WTC11 (cell line): Measurements from ENCODE around the gene PSMC4. TPM values are rescaled to one million over a fixed set of nuclear protein-coding genes. Genes with fewer than 3 reads are reported as not detected.

ENCODE experiments used
- ATAC-seq: fragments of 200-7000 bp; cut with Tn5 transposase; 2 replicates; pipeline ENCODE4 v1.10.0; 2021; ENCODE audit warnings: mild to moderate bottlenecking, moderate library complexity
- CTCF ChIA-PET: fragments of 300-600 bp; sonication (Branson Sonifier 250); formaldehyde crosslinking; loops from one replicate; lab custom pipeline; 2021; ENCODE audit warnings: antibody characterized with exemption; lab: Charles Lee
- POLR2A ChIA-PET: fragments of 350-600 bp; sonication (Branson Sonifier 250); formaldehyde crosslinking; loops from one replicate; lab custom pipeline; 2021; ENCODE audit warnings: antibody characterized with exemption; lab: Charles Lee
- DNase-seq: peaks from one replicate; pipeline ENCODE4 v3.0.0; 2021; ENCODE audit warnings: low spot score
- H3K27ac Mint-ChIP-seq: 2 replicates; pipeline ENCODE4 v1.8.0; 2021; ENCODE audit warnings: mixed read lengths
- H3K27me3 Mint-ChIP-seq: 2 replicates; pipeline ENCODE4 v1.8.0; 2021; ENCODE audit warnings: low read depth, mild to moderate bottlenecking, moderate library complexity, mixed read lengths
- H3K36me3 Mint-ChIP-seq: 2 replicates; pipeline ENCODE4 v1.8.0; 2021; ENCODE audit warnings: mixed read lengths
- H3K4me1 Mint-ChIP-seq: 2 replicates; pipeline ENCODE4 v1.8.0; 2022; ENCODE audit warnings: mixed read lengths
- H3K4me3 Mint-ChIP-seq: 2 replicates; pipeline ENCODE4 v1.8.0; 2021; ENCODE audit warnings: mild to moderate bottlenecking, moderate library complexity, mixed read lengths
- H3K9me3 Mint-ChIP-seq: 2 replicates; pipeline ENCODE4 v1.8.0; 2021; ENCODE audit warnings: mixed read lengths
- CTCF ChIP-seq: fragments of 200-600 bp; IDR thresholded peaks from 2 replicates; pipeline ENCODE4 v1.8.0; 2022; ENCODE audit warnings: antibody characterized with exemption
- E2F4 ChIP-seq: sonication (generic); formaldehyde crosslinking; IDR thresholded peaks from 2 replicates; pipeline ENCODE4 v1.8.1; 2022; ENCODE audit warnings: low read depth, mild to moderate bottlenecking, moderate library complexity, missing genetic modification reagents, borderline replicate concordance
- FOXJ3 ChIP-seq: sonication (generic); formaldehyde crosslinking; IDR thresholded peaks from 2 replicates; pipeline ENCODE4 v1.9.0; 2021; ENCODE audit warnings: missing genetic modification reagents, mild to moderate bottlenecking, borderline replicate concordance
- FOXK1 ChIP-seq: sonication (generic); formaldehyde crosslinking; IDR thresholded peaks from 2 replicates; pipeline ENCODE4 v1.8.0; 2022; ENCODE audit warnings: mild to moderate bottlenecking, moderate library complexity, missing genetic modification reagents
- FOXP4 ChIP-seq: sonication (generic); formaldehyde crosslinking; IDR thresholded peaks from 2 replicates; pipeline ENCODE4 v1.8.0; 2022; ENCODE audit warnings: mild to moderate bottlenecking, missing genetic modification reagents
- GTF2I ChIP-seq: fragments of 250-450 bp; sonication (Bioruptor Pico); conservative IDR thresholded peaks from 2 replicates; pipeline ENCODE4 v1.4.0; 2021; ENCODE audit warnings: mild to moderate bottlenecking
- IRF2 ChIP-seq: sonication (generic); formaldehyde crosslinking; IDR thresholded peaks from 2 replicates; pipeline ENCODE4 v1.8.0; 2022; ENCODE audit warnings: low read depth, missing genetic modification reagents, borderline replicate concordance
- JUN ChIP-seq: sonication (generic); formaldehyde crosslinking; IDR thresholded peaks from 2 replicates; pipeline ENCODE4 v1.8.0; 2023; ENCODE audit warnings: mild to moderate bottlenecking, missing genetic modification reagents
- MAX ChIP-seq: sonication (generic); formaldehyde crosslinking; IDR thresholded peaks from 2 replicates; pipeline ENCODE4 v1.8.0; 2022; ENCODE audit warnings: mild to moderate bottlenecking, missing genetic modification reagents
- MXD4 ChIP-seq: fragments of 250-450 bp; sonication (Bioruptor Pico); IDR thresholded peaks from 2 replicates; pipeline ENCODE4 v1.8.0; 2021; ENCODE audit warnings: mild to moderate bottlenecking, moderate library complexity, borderline replicate concordance
- PREB ChIP-seq: sonication (generic); formaldehyde crosslinking; IDR thresholded peaks from 2 replicates; pipeline ENCODE4 v1.8.1; 2022; ENCODE audit warnings: mild to moderate bottlenecking, missing genetic modification reagents, moderate library complexity, borderline replicate concordance
- STAT6 ChIP-seq: sonication (generic); formaldehyde crosslinking; conservative IDR thresholded peaks from 2 replicates; pipeline ENCODE4 v1.8.1; 2023; ENCODE audit warnings: mild to moderate bottlenecking, low read depth, missing genetic modification reagents, moderate library complexity
- TCF7 ChIP-seq: sonication (generic); formaldehyde crosslinking; IDR thresholded peaks from 2 replicates; pipeline ENCODE4 v1.8.0; 2022; ENCODE audit warnings: mild to moderate bottlenecking, low read depth, missing genetic modification reagents, moderate library complexity
- TEAD1 ChIP-seq: sonication (generic); formaldehyde crosslinking; IDR thresholded peaks from 2 replicates; pipeline ENCODE4 v1.8.0; 2022; ENCODE audit warnings: mild to moderate bottlenecking, missing genetic modification reagents
- ZBTB43 ChIP-seq: sonication (generic); formaldehyde crosslinking; IDR thresholded peaks from 2 replicates; pipeline ENCODE4 v1.8.1; 2023; ENCODE audit warnings: mild to moderate bottlenecking, missing genetic modification reagents
- ZNF121 ChIP-seq: sonication (generic); formaldehyde crosslinking; IDR thresholded peaks from 2 replicates; pipeline ENCODE4 v1.8.0; 2023; ENCODE audit warnings: missing genetic modification reagents
- ZNF263 ChIP-seq: sonication (generic); formaldehyde crosslinking; IDR thresholded peaks from 2 replicates; pipeline ENCODE4 v1.8.1; 2022; ENCODE audit warnings: low read depth, mild to moderate bottlenecking, moderate library complexity, missing genetic modification reagents
- ZNF396 ChIP-seq: fragments of 250-450 bp; sonication (Bioruptor Pico); IDR thresholded peaks from 2 replicates; pipeline ENCODE4 v1.8.0; 2021; ENCODE audit warnings: mild to moderate bottlenecking, moderate library complexity, borderline replicate concordance
- ZNF532 ChIP-seq: fragments of 250-450 bp; sonication (Bioruptor Pico); IDR thresholded peaks from 2 replicates; pipeline ENCODE4 v1.9.0; 2021; ENCODE audit warnings: mild to moderate bottlenecking, borderline replicate concordance
- ZNF671 ChIP-seq: fragments of 250-450 bp; sonication (Bioruptor Pico); IDR thresholded peaks from 2 replicates; pipeline ENCODE4 v1.8.0; 2021; ENCODE audit warnings: mild to moderate bottlenecking
- total RNA-seq: library from RNA; stranded (reverse); gene quantifications from 3 replicates; pipeline ENCODE4 v1.2.3, GENCODE V29; 2021

PSMC4 gene
- total RNA-seq, 1 experiment from 2014 or later, result 105 TPM

- TF ChIP-seq ZBTB43 (CRISPR knock-in tag) (no peak), ZNF263 (CRISPR knock-in tag) (no peak), TEAD1 (CRISPR knock-in tag) (no peak), ZNF121 (CRISPR knock-in tag) (no peak), ZNF532 (CRISPR knock-in tag) (no peak), FOXP4 (CRISPR knock-in tag) (no peak), MAX (CRISPR knock-in tag) (no peak), PREB (CRISPR knock-in tag) (no peak), FOXK1 (CRISPR knock-in tag) (no peak), TCF7 (CRISPR knock-in tag) (no peak)
Observed at GRCh38 chr19:39929750-39930149, 41.2 kb upstream of the PSMC4 start (continued).

GRCh38 chr19:39934584-39935363 lies 36.2 kb upstream of the PSMC4 start, which contains the start of gene FCGBP:
Gene FCGBP (minus strand): TSS chr19:39934634.
- no peak within 1 kb of the TSS for H3K27ac Mint-ChIP-seq
- POLR2A ChIA-PET, result no interaction called here
- H3K27me3 Mint-ChIP-seq, result peaks cover 3% of the 10 kb centered on the region
- CTCF ChIA-PET, result no interaction called here
- H3K9me3 Mint-ChIP-seq, result no peaks in the 10 kb centered on the region
- no peaks in the 10 kb centered on the region for H3K4me1 Mint-ChIP-seq
- DNase-seq (no peak), ATAC-seq (no peak)
- no peaks in the 10 kb centered on the region for H3K36me3 Mint-ChIP-seq
- no peak within 1 kb of the TSS for H3K4me3 Mint-ChIP-seq
- TF ChIP-seq ZNF671 (CRISPR knock-in tag) (no peak), FOXJ3 (CRISPR knock-in tag) (no peak), E2F4 (CRISPR knock-in tag) (no peak), GTF2I (CRISPR knock-in tag) (no peak), IRF2 (CRISPR knock-in tag) (no peak), STAT6 (CRISPR knock-in tag) (no peak), MXD4 (CRISPR knock-in tag) (no peak), CTCF (no peak), JUN (CRISPR knock-in tag) (no peak), ZNF396 (CRISPR knock-in tag) (no peak)
